Stimulated activated CD8-positive, alpha-beta memory T cell treated with anti-CD3 and anti-CD28 coated beads, Interleukin-4, amount 100 ng/mL, for 1 hour (primary cell): Measurements from ENCODE around the gene MME.
"Not testable (repeated sequence)": the region's sequence is repeated elsewhere in the genome, so short reads cannot be mapped to it uniquely, and the experiment has no call there.

Source experiments
- DNase-seq, 2 donors: peaks; one replicate each; pipeline ENCODE4 v3.0.0-alpha.2; 2020; ENCODE audit warnings: low read depth in 2 of 2, low spot score in 1 of 2

The MME gene

DNA sequence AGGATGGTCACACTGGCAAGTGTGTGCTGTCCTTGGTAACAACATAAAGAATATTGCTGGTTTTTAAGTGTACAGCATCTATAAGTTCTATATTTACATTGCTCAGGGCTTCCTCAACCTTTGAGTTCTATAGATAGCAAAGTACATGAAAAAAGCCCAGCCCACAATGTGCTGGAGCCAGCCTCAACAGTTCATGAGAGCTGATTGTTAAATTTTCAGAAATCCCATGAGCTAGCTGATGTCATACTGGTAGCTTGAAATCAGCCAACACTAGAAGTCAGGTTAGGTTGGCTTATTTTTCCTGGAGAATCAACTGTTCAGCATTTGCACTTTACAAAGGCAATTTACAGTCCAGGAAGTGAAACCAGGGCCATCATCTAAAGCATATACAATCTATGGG lies 110.6 kb downstream of the MME start:
- no peak for DNase-seq

DNA sequence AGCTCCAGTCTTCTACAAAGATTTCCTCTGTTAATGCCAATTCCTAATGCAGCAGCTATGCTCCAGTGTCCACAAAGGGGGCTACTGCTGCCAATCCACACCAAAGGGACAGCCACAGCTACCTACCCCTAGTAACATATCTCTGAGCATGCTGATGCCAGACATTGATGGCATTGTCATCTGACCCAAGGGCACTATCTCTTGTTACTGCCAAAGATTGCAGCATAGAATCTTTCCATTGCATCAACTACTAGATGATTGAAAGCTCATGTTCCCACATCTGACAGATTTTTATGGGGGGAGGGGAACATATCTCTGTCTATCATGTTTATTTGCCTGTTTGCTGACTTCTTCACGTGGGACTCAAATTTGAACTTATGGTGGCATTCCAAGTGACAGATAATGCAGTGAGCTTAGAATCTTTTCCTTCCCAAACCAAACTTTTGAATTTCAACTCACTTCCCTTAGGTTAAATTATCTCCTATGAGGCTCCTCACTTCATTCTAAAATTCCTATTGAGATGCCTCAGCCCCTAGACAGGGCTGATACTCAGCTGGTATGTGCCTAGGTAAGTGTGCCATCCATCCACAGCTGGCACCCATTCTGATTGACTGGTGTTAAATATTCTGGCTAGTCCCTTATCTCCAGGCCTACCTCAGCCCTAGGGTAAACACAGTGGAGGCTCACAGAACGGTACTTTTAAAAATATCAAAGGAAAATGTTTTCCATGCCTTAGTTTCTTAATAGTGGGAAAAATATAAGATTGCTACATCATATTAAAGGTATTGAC lies 113.0 kb downstream of the MME start:
- no peak for DNase-seq

GRCh38 chr3:155193868-155194267 lies 113.7 kb downstream of the MME start:
- no peak for DNase-seq

DNA sequence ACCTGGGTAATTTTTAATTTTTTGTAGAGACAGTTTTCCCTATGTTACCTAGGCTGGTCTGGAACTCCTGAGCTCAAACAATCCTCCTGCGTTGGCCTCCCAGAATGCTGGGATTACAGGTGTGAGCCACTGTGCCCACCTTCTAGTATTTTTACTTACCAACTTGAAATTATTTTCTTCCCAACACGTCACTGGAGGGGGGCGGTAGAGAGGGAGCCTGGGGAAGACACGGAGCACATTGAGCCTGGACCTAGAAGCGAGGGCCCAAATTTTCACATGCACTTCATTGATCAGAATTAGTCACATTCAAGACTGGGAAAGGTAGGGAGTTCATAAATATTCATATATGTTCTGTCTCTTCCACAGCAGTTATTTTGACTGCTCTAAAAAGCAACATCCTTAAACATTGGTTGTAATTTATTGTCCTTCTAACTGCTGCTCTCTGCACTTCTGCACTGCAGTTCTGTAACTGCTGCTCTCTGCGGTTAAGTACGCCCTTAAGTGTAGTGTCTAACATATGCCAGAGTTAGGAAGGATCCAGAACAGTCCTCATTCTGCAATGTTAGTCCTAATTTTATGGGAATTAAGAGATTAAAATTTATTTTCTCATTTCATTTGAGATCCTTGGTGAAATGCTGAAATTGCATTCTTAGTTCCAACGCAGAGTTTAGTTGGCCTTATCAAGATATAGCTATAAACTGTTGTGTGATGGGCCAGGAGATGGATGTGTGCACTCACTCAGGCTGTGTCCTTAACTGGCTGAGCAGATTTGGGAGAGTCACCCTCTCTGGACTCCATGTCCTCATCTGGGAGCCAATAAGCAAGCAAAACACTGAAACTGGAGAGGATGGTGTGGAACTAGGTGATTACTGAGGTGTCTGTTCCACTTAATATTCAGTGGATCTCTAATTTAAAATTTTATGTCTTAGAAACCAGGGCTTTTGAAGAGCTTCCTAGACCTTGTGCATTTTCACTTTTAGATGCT lies 115.1 kb downstream of the MME start:
- no peak for DNase-seq

- no peak for DNase-seq
Observed at GRCh38 chr3:155196131-155197021, 116.3 kb downstream of the MME start.

DNA sequence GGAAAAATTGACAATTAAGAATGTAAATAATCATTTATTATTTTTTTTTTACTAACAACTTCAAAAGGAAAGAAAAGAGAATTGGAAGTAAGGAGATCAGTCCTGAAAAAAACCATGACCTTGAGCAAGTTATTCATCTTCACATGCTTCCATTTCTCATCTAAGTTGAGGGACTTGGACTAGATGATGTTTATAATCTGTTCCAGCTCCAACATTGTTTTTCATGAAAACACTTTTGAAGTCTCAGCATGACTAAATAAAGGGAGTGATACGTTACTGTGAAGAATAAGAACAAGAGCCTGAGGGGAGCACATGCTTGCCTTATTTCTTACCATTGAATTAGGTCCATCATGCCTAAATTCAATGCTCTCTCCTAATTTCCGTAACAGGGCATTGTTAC lies 117.7 kb downstream of the MME start:
- no peak for DNase-seq

- DNase-seq: no peak
Observed at GRCh38 chr3:155202626-155203025, 122.5 kb downstream of the MME start.

GRCh38 chr3:155204851-155205250 lies 124.7 kb downstream of the MME start:
- DNase-seq: no peak

GRCh38 chr3:155208183-155208800 lies 128.2 kb downstream of the MME start:
- no peak for DNase-seq

DNA sequence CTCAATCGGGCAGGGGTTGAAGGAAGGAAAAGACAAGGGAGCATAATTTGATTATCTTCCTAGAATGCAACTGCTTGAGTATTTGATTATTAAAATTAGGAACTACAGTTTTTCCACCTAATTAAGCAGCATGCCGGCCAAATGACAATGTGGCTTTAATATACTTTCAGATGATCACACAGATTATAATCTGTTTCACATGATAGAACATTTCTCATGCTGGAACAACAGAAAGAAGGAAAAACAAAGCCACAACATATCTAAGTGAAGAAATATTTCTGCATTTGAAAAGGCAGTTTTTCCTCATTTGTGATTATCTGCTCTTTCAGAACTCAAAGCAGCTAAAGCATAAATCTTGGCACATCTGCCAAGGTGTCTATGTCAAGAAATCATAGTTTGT lies 130.6 kb downstream of the MME start:
- DNase-seq: no peak

DNA sequence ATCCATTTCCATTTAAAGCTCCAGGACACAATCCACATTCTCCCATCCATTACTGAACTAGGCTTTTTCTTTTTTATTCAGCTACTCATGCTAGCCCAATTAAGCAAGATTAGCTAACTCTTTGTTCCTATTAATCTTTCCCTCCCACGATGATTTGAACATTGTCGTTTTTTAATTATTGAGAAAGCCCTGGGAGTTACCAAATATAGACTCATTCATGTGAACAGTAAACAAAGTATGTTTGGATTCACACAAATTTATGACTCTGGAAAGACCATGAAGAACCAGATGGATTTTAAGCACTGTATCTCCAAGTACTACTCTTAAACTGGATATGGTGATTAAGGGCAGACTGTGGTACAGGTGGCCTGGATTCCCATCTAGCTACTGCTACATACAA lies 131.1 kb downstream of the MME start:
- DNase-seq: no peak

GRCh38 chr3:155211940-155212339 lies 131.8 kb downstream of the MME start:
- DNase-seq: no peak

- not testable (repeated sequence) for DNase-seq
Observed at GRCh38 chr3:155216007-155216406, 135.9 kb downstream of the MME start.

GRCh38 chr3:155217591-155217990 lies 137.5 kb downstream of the MME start:
- DNase-seq: no peak

DNA sequence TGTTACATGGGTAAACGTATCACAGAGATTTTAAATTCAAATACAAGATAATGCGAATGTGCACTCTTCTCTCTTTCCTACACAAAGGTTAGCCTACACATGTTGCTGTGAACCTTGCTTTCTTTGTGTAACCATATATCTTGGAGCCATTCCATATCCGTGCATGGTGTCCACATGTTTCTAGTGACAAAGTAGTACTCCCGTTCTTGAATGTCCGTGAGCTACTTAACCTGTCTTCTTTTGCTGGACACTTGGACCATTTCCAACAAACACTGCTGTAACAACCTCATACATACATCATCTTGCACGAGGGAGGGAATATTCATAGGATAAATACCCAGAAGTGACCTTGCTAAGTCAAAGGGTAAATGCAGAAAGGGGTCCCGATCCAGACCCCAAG lies 138.3 kb downstream of the MME start:
- DNase-seq: no peak

GRCh38 chr3:155219106-155219505 lies 139.0 kb downstream of the MME start:
- DNase-seq: no peak

DNA sequence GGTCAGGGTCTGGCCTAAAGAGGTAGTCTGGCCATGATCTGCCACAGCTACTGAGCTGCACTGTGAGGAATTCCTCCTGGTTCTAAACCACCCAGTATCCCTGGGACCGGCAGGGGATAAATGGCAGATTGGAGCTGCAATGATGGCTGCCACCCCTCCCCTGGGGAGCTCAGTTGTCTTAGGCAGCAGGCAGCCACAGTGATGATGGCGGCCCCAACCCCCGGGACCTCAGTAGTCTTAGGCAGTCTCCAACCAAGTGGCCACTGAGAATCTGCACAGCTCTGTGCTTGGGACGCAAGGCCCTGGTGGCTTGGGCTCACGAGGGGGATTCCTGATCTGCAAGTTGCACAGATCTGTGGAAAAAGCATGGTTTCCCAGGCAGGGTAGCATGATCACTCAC lies 145.3 kb downstream of the MME start:
- DNase-seq: no peak

- DNase-seq: no peak
Observed at GRCh38 chr3:155227141-155227540, 147.0 kb downstream of the MME start.

DNA sequence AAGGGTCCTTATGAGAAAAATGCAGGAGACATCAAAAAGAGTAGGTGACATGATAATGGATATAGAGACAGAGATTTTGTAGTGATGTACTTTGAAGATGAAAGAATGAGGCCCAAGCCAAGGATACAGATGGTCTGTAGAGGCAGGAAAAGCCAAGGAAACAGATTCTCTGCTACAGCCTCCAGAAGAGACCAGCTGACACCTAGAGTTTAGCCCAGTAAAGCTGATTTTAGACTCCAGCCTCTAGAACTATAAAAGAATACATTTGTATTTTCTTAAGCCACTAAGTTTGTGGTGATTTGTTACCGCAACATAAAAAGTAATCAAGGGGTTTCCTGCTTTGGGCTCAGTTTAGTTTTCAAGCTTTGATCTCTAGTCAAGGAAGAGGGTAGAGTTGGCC lies 148.6 kb downstream of the MME start:
- no peak for DNase-seq

DNA sequence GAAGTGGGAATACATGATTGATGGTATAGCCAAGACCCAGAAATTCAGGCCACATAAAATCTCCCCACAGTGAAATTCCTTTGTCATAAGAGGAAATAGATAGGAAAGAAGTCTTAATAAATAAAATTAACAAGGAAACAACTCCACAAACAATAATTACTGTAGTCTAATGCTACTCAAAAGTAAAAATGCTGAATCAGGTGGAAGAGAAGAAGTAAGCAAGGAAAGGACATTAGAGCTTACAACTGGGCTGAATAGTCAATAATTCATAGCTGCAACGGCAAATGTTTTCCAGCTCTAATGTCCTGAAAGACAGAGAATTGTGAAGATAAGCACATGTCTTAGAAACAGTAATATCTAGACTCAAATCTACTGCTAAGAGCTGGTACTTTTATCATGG lies 149.0 kb downstream of the MME start:
- DNase-seq: no peak

- DNase-seq: no peak
Observed at GRCh38 chr3:155230382-155230781, 150.3 kb downstream of the MME start.
